Measurements from ENCODE around the gene TRANK1. TPM values are rescaled to one million over a fixed set of nuclear protein-coding genes. Genes with fewer than 3 reads are reported as not detected.

The TRANK1 gene
- polyA plus RNA-seq, 1 experiment = 22.4 TPM

- Histone ChIP-seq H3K27me3 (ENCODE audit: control insufficient read depth, insufficient read depth, low read length) (no peaks in the 10 kb centered on the region), H3K4me3 (ENCODE audit: low read depth, low read length) (no peak overlapping the region), H3K27ac (ENCODE audit: low read depth, low read length) (no peak overlapping the region), H3K9me3 (ENCODE audit: control insufficient read depth, insufficient read depth, low read length) (no peaks in the 10 kb centered on the region)
- TF ChIP-seq, protein P1, sequence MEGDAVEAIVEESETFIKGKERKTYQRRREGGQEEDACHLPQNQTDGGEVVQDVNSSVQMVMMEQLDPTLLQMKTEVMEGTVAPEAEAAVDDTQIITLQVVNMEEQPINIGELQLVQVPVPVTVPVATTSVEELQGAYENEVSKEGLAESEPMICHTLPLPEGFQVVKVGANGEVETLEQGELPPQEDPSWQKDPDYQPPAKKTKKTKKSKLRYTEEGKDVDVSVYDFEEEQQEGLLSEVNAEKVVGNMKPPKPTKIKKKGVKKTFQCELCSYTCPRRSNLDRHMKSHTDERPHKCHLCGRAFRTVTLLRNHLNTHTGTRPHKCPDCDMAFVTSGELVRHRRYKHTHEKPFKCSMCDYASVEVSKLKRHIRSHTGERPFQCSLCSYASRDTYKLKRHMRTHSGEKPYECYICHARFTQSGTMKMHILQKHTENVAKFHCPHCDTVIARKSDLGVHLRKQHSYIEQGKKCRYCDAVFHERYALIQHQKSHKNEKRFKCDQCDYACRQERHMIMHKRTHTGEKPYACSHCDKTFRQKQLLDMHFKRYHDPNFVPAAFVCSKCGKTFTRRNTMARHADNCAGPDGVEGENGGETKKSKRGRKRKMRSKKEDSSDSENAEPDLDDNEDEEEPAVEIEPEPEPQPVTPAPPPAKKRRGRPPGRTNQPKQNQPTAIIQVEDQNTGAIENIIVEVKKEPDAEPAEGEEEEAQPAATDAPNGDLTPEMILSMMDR (IDR thresholded peaks at IDR 0.05; ENCODE audit: low read depth, low read length) = no peak
- DNase-seq (ENCODE audit: low read depth, low spot score) = no peak
- CTCF ChIA-PET = no interaction called here
- POLR2A ChIA-PET = no interaction called here
Observed at GRCh38 chr3:36777424-36778218, 167.2 kb downstream of the TRANK1 start.

Small RNA genes lying within 50 kb of the gene (small RNA-seq; reads per million reads assigned to genes)
- not detected for gene RNU6ATAC4P (ENCODE audit: insufficient read length, low read depth)

Other genes starting within 250 kb of the TRANK1 start
- not detected in 2 replicates for gene DCLK3, start 180.5 kb downstream of the TRANK1 start, polyA plus RNA-seq (2011; rRNA removed)
- gene EPM2AIP1, start 48.1 kb upstream of the TRANK1 start, polyA plus RNA-seq (2011; rRNA removed) = 11.0 and 15.3 TPM in 2 replicates
- 30.9 and 38.2 TPM in 2 replicates for gene MLH1, start 48.5 kb upstream of the TRANK1 start, polyA plus RNA-seq (2011; rRNA removed)
- gene LRRFIP2, start 229.5 kb upstream of the TRANK1 start, polyA plus RNA-seq (2011; rRNA removed) = 40.8 and 52.7 TPM in 2 replicates

Data from AG04450 (cell line).